CD4-positive, alpha-beta T cell (primary cell): ENCODE results near the gene DCBLD2. TPM values are rescaled to one million over a fixed set of nuclear protein-coding genes. Genes with fewer than 3 reads are reported as not detected.

ENCODE experiments used
- ATAC-seq: fragments of 200-7000 bp; cut with Tn5 transposase; one replicate; pipeline ENCODE4 v1.10.0; 2022; ENCODE audit warnings: mild to moderate bottlenecking; ENCODE audit not compliant: poor library complexity
- CTCF ChIA-PET: fragments of 350-600 bp; sonication (Branson Sonifier 250); formaldehyde crosslinking; loops from one replicate; lab custom pipeline; 2021; ENCODE audit warnings: antibody characterized with exemption, inconsistent platforms; lab: Charles Lee
- POLR2A ChIA-PET: fragments of 350-600 bp; sonication (Branson Sonifier 250); formaldehyde crosslinking; loops from one replicate; lab custom pipeline; 2021; ENCODE audit warnings: antibody characterized with exemption, inconsistent platforms; lab: Charles Lee
- DNase-seq, 14 experiments: peaks; one replicate each; pipeline ENCODE4 v3.0.0-alpha.2; 2013 to 2020; ENCODE audit warnings: mixed read lengths in 2 of 14
- H3K27ac ChIP-seq, 2 donors: one replicate each; pipeline versions ENCODE4 v1.5.1 to v1.7.0; 2013; ENCODE audit warnings: low read length in 2 of 2, low read depth in 1 of 2, mild to moderate bottlenecking in 1 of 2
- H3K27me3 ChIP-seq, 2 experiments: 1 replicate in 1 of 2; 2 replicates in 1 of 2; pipeline versions ENCODE4 v1.6.1 to v1.7.0; 2013; ENCODE audit warnings: low read length in 2 of 2, control low read depth in 1 of 2, mild to moderate bottlenecking in 1 of 2, moderate library complexity in 1 of 2; ENCODE audit not compliant: insufficient read depth in 2 of 2, control insufficient read depth in 1 of 2
- H3K36me3 ChIP-seq: one replicate; pipeline ENCODE4 v1.6.1; 2013; ENCODE audit warnings: low read length, control low read depth; ENCODE audit not compliant: insufficient read depth
- H3K4me1 ChIP-seq: one replicate; pipeline ENCODE4 v1.6.1; 2013; ENCODE audit warnings: low read length, control low read depth; ENCODE audit not compliant: insufficient read depth
- H3K4me3 ChIP-seq: one replicate; pipeline ENCODE4 v1.5.1; 2013; ENCODE audit warnings: mild to moderate bottlenecking, low read length, moderate library complexity
- H3K9me3 ChIP-seq, 2 experiments: 1 replicate in 1 of 2; 2 replicates in 1 of 2; pipeline versions ENCODE4 v1.6.1 to v1.7.0; 2013; ENCODE audit warnings: low read length in 2 of 2, mild to moderate bottlenecking in 2 of 2, control low read depth in 1 of 2, moderate library complexity in 1 of 2; ENCODE audit not compliant: control insufficient read depth in 1 of 2, insufficient read depth in 1 of 2
- H3K27ac Mint-ChIP-seq: one replicate; pipeline ENCODE4 v1.8.0; 2020; ENCODE audit warnings: mixed read lengths
- H3K27me3 Mint-ChIP-seq: one replicate; pipeline ENCODE4 v1.8.0; 2021; ENCODE audit warnings: mixed read lengths
- H3K36me3 Mint-ChIP-seq: one replicate; pipeline ENCODE4 v1.8.0; 2021; ENCODE audit warnings: low read depth, mixed read lengths
- H3K4me1 Mint-ChIP-seq: one replicate; pipeline ENCODE4 v1.8.0; 2021; ENCODE audit warnings: low read depth, mixed read lengths
- H3K4me3 Mint-ChIP-seq: one replicate; pipeline ENCODE4 v1.8.0; 2020; ENCODE audit warnings: mild to moderate bottlenecking, mixed read lengths
- H3K9me3 Mint-ChIP-seq: one replicate; pipeline ENCODE4 v1.8.0; 2020; ENCODE audit warnings: mixed read lengths
- CTCF ChIP-seq: fragments of 200-600 bp; IDR thresholded peaks from one replicate; pipeline ENCODE4 v1.8.0; 2022; ENCODE audit warnings: antibody characterized with exemption, mild to moderate bottlenecking
- intact Hi-C, 2 experiments: fragments of 100-400 bp; cut with DNase I in 1 of 2; cut with micrococcal nuclease in 1 of 2; formaldehyde crosslinking; loops; one replicate each; pipeline versions ENCODE4 v1.15.1 to v1.9.0; 2023 to 2025; cut with DNase I, micrococcal nuclease
- total RNA-seq, 174 experiments: library from RNA in 2 of 174; stranded (reverse) in 2 of 174; gene quantifications; one replicate each; pipeline ENCODE4 v1.2.3 and lab custom pipeline; 2021 to 2026

Gene DCBLD2
- total RNA-seq, 2 experiments from 2014 or later = 2.2 to 2.5 TPM

- Mint-ChIP-seq H3K36me3 (no peaks in the 10 kb centered on the region), H3K9me3 (no peaks in the 10 kb centered on the region), H3K27me3 (no peaks in the 10 kb centered on the region), H3K27ac (no peak overlapping the region), H3K4me3 (no peak overlapping the region), H3K4me1 (no peaks in the 10 kb centered on the region)
- no peak overlapping the region for H3K4me3 ChIP-seq
- ChIA-PET CTCF (interaction anchor here (1.2 to 1.6 kb wide), 3 partner anchors 26 to 936 kb away, joined by 3 to 9 read pairs (median 3); no protein-coding TSS in a partner anchor), POLR2A (no interaction called here)
- H3K27ac ChIP-seq = no peak overlapping the region
- no peaks in the 10 kb centered on the region for H3K9me3 ChIP-seq
- intact Hi-C loops = loop anchor here (1.0 to 10.0 kb wide), 13 partner anchors 175 to 1440 kb away; partner anchors contain the start of gene GABRR3 (in 1 of the 2)
- ATAC-seq (peak; percentile 80), DNase-seq (peak in 3 of 14 experiments; percentile 32 to 53 (median 52))
- no peaks in the 10 kb centered on the region for H3K36me3 ChIP-seq
- no peaks in the 10 kb centered on the region for H3K27me3 ChIP-seq
- peak; percentile 72 for TF ChIP-seq CTCF
- H3K4me1 ChIP-seq = no peaks in the 10 kb centered on the region
These were observed 83.9 kb downstream of the DCBLD2 start for GRCh38 chr3:98817547-98818041.

- POLR2A ChIA-PET = no interaction called here
- H3K4me3 ChIP-seq = no peak overlapping the region
- no peaks in the 10 kb centered on the region for H3K9me3 Mint-ChIP-seq
- no peak overlapping the region for H3K4me3 Mint-ChIP-seq
- no peaks in the 10 kb centered on the region for H3K9me3 ChIP-seq
- H3K27me3 ChIP-seq = no peaks in the 10 kb centered on the region
- no peak overlapping the region for H3K27ac Mint-ChIP-seq
- intact Hi-C loops = loop anchor here (5.0 to 10.0 kb wide), 7 partner anchors 177 to 1442 kb away; partner anchors contain the start of gene GABRR3 (in 1 of the 2)
- H3K27ac ChIP-seq = no peak overlapping the region
- no peaks in the 10 kb centered on the region for H3K4me1 Mint-ChIP-seq
- H3K36me3 Mint-ChIP-seq = no peaks in the 10 kb centered on the region
- CTCF ChIA-PET = no interaction called here
- H3K4me1 ChIP-seq = no peaks in the 10 kb centered on the region
- TF ChIP-seq CTCF = no peak
- no peaks in the 10 kb centered on the region for H3K27me3 Mint-ChIP-seq
- DNase-seq (no peak), ATAC-seq (no peak)
- no peaks in the 10 kb centered on the region for H3K36me3 ChIP-seq
These were observed 86.6 kb downstream of the DCBLD2 start for GRCh38 chr3:98814817-98815420.

GRCh38 chr3:98812851-98813374, 88.6 kb downstream of the DCBLD2 start:
- Histone ChIP-seq H3K9me3 (no peaks in the 10 kb centered on the region), H3K27ac (no peak overlapping the region), H3K4me1 (no peaks in the 10 kb centered on the region), H3K27me3 (no peaks in the 10 kb centered on the region), H3K4me3 (no peak overlapping the region), H3K36me3 (no peaks in the 10 kb centered on the region)
- POLR2A ChIA-PET = no interaction called here
- Mint-ChIP-seq H3K27ac (no peak overlapping the region), H3K36me3 (peaks cover 6% of the 10 kb centered on the region), H3K4me1 (no peaks in the 10 kb centered on the region), H3K4me3 (no peak overlapping the region), H3K9me3 (no peaks in the 10 kb centered on the region), H3K27me3 (no peaks in the 10 kb centered on the region)
- intact Hi-C loops = loop anchor here (1.0 to 10.0 kb wide), 3 partner anchors 211 to 972 kb away; no protein-coding TSS in a partner anchor
- ATAC-seq (peak; percentile 29), DNase-seq (peak in 3 of 14 experiments; percentile 11 to 26 (median 13))
- peak; percentile 50 for TF ChIP-seq CTCF
- CTCF ChIA-PET = interaction anchor here (0.7 kb wide), 1 partner anchor 211 kb away, joined by 3 read pairs; no protein-coding TSS in a partner anchor
